HG02870 (cell line): Measurements from ENCODE around the gene COL10A1.
"Not testable (repeated sequence)": the region's sequence is repeated elsewhere in the genome, so short reads cannot be mapped to it uniquely, and the experiment has no call there.

Source experiments
- ATAC-seq: cut with Tn5 transposase; IDR thresholded peaks from one replicate; pipeline ENCODE4 v1.9.1; 2021; ENCODE audit warnings: mild to moderate bottlenecking, moderate library complexity; ENCODE audit not compliant: unreplicated experiment

Gene COL10A1

GRCh38 chr6:116127771-116128493, 2.0 kb upstream of the COL10A1 start:
- ATAC-seq: no peak

- no peak for ATAC-seq
These were observed 5.5 kb downstream of the COL10A1 start for GRCh38 chr6:116120430-116120829.

GRCh38 chr6:116118608-116119007, 7.3 kb downstream of the COL10A1 start:
- no peak for ATAC-seq

- ATAC-seq: no peak
These were observed 10.2 kb downstream of the COL10A1 start for GRCh38 chr6:116115781-116116180.

GRCh38 chr6:116113386-116113785, 12.5 kb downstream of the COL10A1 start:
- ATAC-seq: no peak

GRCh38 chr6:116111552-116112528, 14.1 kb downstream of the COL10A1 start:
- ATAC-seq: peak; percentile 72

- no peak for ATAC-seq
These were observed 17.1 kb downstream of the COL10A1 start for GRCh38 chr6:116108836-116109235.

- no peak for ATAC-seq
These were observed 19.8 kb downstream of the COL10A1 start for GRCh38 chr6:116106146-116106545.

GRCh38 chr6:116105247-116105646, 20.7 kb downstream of the COL10A1 start:
- no peak for ATAC-seq

- ATAC-seq: no peak
These were observed 21.3 kb downstream of the COL10A1 start for GRCh38 chr6:116104636-116105035.

- no peak for ATAC-seq
These were observed 23.1 kb downstream of the COL10A1 start for GRCh38 chr6:116102873-116103272.

- no peak for ATAC-seq
These were observed 24.1 kb downstream of the COL10A1 start for GRCh38 chr6:116101790-116102189.

GRCh38 chr6:116101302-116101718, 24.6 kb downstream of the COL10A1 start:
- no peak for ATAC-seq

GRCh38 chr6:116100419-116101301, 25.3 kb downstream of the COL10A1 start, which contains the start of gene NT5DC1:
Gene NT5DC1, plus strand, starts transcription at chr6:116100853. Its CDS starts 78 bp downstream, at chr6:116100931.
- ATAC-seq: peak; percentile 80

GRCh38 chr6:116099036-116099435, 26.9 kb downstream of the COL10A1 start:
- ATAC-seq: no peak

GRCh38 chr6:116096979-116097816, 28.7 kb downstream of the COL10A1 start:
- ATAC-seq: no peak

- not testable (repeated sequence) for ATAC-seq
These were observed 29.7 kb downstream of the COL10A1 start for GRCh38 chr6:116096048-116096759.

- ATAC-seq: no peak
These were observed 31.9 kb downstream of the COL10A1 start for GRCh38 chr6:116094041-116094440.

- peak; percentile 74 for ATAC-seq
These were observed 35.7 kb downstream of the COL10A1 start for GRCh38 chr6:116090251-116090650.
